GM21381 (cell line): Measurements from ENCODE around the gene CUL4A.
"Not testable (repeated sequence)": the region's sequence is repeated elsewhere in the genome, so short reads cannot be mapped to it uniquely, and the experiment has no call there.

ENCODE experiments used
- ATAC-seq: cut with Tn5 transposase; IDR thresholded peaks from one replicate; pipeline ENCODE4 v1.9.1; 2021; ENCODE audit warnings: mild to moderate bottlenecking, moderate library complexity; ENCODE audit not compliant: unreplicated experiment

CUL4A gene

DNA sequence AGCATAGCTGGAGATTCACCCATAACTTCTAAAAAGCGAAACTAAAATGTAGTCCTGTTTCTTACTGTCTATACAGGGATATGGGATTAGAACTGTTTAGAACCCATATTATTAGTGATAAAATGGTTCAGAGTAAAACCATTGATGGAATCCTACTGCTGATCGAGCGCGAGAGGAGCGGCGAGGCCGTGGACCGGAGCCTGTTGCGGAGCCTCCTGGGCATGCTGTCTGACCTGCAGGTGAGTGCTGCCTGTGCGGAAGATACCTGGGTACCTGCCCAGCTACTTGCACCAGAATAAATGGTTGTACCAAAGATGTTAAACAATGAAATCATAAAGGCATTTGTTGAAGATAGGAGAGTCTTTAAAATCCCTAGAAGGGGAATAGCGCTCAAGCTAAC lies 23.7 kb downstream of the CUL4A start:
- ATAC-seq: no peak

DNA sequence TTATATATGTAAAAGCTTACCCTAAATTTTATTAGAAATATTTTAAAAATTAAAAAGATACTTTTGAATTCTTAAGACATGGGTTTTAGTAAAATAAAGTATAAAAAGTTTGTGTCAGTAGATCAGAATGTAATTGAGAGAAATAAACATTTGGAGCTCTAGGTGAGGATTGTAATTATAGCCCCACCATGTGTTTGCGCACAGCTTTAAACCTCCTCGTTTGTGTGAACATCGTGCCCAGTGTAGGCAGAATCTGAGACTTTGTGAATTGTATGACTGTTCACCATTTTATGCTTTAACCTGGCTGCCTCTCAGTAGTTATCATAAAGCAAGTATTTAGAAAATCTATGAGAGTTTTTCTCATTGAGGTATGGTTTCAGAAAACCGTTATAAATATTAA lies 29.1 kb downstream of the CUL4A start:
- ATAC-seq: no peak

DNA sequence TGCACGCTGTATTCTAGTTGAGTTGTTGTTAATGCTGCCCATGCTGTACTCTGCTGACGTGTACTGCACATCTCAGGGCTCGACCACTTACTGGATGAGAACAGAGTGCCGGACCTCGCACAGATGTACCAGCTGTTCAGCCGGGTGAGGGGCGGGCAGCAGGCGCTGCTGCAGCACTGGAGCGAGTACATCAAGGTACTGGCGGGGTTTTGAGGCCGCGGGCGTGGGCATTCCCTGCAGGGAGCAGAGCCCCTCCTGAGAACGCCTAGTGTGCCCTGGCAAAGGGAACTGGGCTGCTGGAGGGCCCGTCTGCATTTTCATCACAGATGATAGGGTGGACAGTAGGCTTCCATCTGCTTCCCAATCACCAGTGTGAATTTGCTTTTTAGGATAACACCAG lies 29.9 kb downstream of the CUL4A start:
- no peak for ATAC-seq

DNA sequence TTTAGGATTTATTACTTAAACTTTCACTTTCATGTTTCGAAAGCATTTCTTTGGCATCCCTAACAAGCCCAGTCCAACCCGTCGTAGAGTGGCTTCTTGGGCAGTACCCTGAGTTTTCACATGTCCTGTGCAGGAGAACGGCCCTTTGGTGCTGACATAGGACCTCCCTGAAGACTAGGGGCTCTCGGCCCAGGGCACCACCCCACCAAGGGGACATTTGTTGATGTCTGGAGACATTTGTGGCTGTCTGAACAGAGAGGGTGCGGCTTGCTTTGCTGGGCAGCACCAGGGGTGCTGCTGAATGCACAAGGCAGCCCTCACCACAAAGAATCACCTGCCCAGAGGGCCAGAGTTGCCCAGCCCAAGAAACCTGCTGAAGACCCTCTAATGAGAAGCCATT lies 30.6 kb downstream of the CUL4A start:
- no peak for ATAC-seq

DNA sequence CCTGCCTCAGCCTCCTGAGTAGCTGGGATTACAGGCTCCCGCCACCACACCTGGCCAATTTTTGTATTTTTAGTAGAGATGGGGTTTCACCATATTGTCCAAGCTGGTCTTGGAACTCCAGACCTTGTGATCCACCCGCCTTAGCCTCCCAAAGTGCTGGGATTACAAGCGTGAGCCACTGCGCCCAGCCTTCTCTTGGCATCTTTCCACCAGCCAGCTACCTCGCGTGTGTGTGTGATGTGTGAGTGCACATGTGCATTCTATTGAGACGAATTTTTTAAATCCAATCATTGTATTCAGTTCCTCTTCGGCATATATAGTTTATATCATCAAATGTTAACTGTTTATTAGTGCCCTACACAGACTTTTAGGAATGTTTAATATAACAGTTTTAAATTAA lies 32.2 kb downstream of the CUL4A start:
- not testable (repeated sequence) for ATAC-seq

DNA sequence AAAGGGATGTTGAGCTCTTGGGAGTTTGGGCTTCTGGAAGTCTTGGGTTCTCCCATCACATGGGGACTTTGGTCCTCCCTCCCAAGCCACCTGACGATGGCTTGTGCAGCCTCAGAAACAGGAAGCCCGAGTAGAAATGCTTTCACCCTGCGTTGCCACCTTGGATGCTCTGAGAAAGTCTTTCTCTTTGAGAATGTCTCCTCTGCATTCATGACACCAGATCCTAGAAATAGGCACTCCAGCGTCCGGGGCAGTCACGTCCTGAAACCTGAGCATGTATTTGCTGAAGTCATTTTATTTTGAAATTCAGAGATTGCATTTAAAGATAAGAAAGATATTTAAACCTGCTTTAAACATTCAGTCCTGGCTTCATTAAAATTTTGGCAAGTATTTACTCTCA lies 34.4 kb downstream of the CUL4A start:
- no peak for ATAC-seq

DNA sequence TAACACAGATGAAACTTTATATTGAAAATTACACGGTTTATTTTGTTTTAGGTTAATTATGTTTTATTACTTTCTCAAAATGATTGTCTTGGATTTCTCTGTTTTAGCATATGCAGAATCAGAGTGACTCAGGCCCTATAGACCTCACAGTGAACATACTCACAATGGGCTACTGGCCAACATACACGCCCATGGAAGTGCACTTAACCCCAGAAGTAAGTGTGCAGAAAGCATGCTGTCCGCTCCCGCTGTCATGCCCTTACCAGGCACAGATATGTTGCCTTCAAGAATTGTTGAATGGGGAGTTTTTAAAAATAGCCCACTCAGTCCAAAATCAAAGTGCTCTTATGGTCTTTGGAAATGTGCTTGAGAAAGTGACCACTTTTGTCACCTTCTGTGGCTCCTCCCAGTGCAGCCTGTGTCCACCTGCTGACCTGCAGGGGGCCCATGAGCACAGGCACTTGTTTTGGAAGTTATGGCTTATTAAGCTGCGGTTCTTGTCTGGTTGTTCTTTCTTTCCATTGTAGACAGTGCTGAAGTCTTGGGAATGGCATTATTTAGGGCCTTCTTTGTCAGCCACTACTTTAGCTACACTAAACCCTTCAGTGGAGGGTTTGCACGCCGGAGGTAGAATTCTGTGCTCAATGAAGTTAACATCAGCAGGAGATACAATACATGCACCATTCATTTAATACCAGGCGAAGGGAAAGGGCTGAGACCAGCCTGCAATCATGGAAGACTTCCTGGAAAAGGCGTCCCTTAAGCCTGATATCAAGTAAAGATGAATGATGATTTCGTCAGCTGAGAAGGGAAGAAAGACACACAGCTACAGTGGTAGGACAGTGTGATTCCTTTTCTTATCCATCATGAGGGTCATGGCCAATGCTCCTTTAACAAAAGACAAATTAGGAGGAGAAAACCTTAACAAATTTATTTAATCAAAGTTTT lies 36.7 kb downstream of the CUL4A start:
- no peak for ATAC-seq

DNA sequence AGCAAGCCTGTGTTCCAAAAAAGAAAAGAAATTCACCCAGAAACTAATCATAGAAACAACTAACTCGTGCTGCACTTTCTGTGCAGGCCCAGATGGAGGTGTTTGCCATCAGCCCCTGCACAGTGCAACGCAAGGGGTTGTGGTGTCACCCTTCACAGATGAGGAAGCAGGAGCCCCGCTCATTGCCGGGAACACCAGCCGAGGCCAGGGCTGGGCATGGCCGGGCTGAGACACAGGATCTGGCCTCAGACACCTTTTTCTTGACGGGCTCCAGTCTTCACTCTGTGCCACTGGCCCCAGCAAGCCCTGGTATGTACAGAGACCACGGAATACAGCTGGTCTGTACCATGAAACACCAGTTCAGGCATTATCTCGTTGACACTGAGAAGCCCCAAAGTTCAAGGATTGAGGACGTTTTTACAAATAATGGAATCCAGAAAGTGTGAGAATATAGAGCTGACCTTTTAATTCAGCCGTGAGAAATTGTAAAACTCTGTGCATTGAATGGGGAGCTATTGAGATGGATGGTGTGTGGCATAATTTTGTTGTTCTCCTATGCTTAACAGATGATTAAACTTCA lies 43.2 kb downstream of the CUL4A start:
- no peak for ATAC-seq

DNA sequence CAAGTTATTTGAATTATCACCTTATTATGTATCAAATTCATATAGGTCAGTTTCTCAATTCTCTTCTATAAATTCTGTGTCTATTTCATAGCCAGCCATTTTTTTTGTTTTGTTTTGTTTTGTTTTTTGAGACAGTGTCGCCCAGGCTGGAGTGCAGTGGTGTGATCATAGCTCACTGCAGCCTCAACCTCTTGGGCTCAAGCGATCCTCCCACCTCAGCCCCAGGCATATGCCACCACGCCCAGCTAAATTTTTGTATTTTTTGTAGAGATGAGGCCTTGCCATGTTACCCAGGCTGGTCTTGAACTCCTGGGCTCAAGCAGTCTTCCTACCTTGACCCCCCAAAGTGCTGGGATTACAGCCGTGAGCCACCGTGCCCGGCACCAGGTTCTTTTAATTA lies 48.5 kb downstream of the CUL4A start:
- not testable (repeated sequence) for ATAC-seq

DNA sequence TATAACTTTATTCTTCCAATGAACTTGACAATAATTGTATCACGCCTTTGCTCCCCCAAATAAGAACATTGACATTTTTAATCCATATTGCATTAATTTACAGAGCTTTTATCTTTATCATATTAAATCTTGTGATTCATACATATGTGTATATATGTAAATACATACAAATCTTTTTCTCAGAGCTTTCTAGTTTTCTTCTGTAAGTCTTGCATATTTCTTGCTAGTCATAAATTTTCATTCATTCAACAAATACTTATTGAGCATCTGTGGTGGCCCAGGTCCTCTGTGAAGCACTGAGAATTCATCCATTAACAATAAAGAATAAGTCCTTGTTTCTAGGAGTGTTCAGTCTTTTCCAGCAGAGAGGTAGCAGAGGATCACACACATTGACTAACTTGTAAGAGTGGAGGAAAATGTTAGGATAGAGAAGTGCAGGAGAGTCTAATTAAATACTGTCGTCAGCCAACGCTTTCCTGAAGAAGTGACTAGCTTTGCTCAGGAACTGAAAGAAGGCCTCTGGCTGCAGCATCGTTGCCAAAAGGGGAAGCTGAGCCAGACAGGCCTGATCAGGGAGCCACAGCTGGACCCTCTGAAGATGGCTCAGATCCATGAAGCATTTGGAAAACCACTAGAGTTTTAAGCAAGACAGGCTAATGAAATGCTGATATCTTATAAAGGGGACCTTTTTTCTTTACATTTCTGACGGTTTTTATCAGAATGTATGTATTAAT lies 49.1 kb downstream of the CUL4A start:
- no peak for ATAC-seq

DNA sequence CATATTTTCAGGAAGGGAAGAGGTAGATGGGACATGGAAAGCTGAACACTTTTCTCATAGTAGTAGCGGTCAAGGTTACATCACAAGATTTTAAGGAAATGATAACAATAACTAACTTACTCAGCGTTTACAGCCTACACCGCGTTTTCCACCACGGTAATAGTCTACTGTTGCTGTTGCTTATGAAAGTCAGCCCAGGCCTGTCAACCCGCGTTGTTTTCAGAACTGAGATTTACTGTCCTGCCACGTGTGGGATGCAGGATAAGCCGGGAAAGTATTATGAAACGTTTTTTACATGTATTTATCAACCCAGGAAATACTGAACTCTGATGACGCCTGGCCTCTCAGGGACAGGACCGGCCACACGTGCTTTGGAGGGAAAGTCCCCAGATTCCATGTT lies 51.6 kb downstream of the CUL4A start:
- no peak for ATAC-seq

DNA sequence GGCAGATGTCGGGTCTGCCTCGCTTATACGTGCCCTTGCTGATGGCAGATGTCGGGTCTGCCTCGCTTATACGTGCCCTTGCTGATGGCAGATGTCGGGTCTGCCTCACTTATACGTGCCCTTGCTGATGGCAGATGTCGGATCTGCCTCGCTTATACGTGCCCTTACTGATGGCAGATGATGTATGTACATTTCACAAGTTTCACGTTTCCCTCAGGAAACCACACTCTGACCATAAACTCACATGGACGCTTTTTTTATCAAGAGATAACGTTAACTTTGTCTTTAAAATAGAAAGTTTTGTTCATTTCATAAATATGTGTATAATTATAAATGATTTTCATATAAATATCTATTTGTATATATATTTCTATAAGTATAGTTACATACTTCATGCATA lies 53.6 kb downstream of the CUL4A start:
- not testable (repeated sequence) for ATAC-seq

DNA sequence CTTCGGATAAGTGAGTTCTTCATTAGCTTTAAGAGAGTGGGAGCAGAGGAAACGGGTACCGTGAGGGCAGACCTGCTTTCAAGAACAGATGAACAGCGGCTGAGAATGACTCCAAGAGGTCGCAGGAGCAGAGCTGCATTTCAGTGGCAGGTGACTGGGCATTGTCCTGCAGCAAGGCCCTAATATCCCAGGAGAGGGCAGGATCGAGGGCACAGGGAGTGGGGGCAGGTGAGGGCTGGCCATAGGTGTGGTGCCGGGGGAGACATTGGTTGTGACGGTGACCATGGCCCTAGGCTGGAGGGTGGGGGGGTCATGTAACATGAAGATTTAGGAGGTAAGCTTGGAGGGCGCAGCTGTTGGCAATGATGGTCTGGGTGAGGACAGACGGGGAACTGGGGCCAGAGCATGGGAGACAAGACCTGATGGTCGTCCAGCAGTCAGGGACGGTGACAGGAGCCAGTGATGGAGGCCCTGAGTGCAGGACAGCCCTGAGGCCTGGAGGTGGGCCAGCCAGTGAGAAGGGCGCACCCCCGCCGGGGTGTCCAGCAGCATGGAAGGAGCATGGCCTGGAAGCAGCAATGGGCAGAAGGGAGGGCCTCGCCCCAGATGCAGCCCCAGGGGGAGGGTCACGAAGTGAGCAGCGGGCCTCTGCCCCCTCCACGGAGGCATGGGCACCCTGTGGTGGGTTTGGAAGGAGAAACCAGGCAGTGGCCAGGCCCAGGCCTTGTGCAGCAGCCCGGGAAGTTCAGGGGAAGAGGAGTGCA lies 58.4 kb downstream of the CUL4A start:
- no peak for ATAC-seq

DNA sequence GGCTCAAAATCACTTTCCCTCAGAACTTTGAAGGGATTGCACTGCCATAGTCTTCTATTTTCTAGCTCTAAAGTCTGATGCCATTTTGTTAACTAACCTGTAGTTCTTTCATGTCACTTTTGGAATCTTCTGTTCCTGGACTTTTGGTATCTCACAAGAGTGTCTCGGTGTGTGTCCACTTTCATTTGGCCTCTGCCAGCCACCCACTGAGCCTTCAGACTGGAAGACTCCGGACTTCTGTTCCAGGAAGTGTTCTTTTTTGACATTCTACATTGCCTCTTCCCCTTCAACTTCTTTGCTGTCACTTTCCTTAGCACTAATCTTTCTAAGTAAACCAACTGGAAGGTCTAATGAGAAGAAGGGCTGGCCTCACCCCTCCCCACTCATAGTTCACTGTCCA lies 62.6 kb downstream of the CUL4A start:
- ATAC-seq: no peak

DNA sequence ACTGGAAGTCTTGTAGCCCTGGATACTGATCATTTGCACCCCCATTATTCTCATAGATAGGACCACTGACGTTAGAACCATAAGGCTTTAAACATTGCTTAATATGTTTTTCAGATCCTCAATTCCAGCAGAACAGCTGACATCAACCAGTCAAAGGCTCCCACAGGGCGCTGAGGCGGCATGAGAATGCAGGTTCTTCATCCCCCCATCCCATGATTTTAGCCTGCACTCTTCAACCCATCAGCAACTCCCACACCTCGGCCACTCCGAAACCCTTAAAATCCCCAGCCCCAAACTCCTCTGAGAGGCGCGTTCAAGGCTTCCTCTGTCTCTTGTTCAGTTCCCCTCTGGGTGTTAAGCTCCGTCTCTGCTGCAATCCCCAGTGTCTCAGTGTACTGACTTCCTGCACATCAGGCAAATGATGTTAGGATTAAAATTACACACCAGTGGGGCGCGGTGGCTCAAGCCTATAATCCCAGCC lies 63.3 kb downstream of the CUL4A start:
- no peak for ATAC-seq

DNA sequence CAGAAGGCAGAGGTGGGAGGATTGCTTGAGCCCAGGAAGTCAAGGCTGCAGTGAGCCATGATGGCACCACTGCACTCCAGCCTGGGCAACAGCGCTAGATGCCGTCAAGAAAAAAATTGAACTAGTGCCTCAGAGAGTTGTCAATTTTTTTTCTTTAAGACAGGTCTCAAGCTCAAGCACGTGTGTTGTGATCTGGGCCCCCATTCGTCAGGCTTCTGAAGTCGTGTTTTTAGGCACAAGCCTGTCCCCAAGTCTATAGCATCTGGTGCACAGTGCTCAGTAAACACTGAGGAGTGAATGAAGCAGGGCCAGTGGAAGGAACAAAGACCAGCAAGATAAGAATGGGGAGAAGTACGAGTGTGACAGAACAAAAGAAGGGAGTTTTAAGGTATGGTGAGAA lies 63.9 kb downstream of the CUL4A start:
- no peak for ATAC-seq

DNA sequence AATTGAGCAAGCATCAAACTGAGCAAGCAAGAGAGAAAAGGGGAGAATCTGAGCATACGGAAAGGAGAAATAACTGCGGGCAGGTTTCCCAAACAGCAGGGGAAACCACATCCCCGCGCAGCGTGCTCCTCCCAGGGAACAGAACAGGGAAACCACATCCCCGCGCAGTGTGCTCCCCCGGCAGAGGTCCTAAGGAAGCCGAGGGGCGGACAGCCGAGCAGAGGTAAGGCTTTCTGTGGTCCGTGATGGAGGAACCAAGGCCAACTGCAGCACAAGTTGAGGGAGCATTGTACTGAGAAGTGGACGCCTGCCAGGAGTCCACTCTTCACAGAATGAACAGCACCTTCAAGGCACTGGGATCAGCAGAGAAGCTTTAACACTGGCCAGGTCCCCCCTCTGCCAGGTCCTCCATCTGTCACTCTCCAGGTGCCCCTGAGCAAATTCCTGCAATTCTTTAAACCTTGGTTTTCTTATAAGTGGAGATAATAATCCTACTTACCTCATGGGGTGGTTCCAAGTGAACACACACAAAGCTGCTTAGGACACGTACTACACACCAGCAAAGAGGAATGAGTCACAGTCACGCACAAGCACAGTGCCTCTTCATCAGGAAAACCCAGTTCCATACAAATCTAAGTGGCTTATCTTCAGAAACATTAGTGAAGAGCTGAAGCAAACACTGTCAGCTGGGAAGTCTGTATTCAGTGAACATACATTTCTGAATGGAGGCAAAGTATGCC lies 64.6 kb downstream of the CUL4A start:
- ATAC-seq: no peak

DNA sequence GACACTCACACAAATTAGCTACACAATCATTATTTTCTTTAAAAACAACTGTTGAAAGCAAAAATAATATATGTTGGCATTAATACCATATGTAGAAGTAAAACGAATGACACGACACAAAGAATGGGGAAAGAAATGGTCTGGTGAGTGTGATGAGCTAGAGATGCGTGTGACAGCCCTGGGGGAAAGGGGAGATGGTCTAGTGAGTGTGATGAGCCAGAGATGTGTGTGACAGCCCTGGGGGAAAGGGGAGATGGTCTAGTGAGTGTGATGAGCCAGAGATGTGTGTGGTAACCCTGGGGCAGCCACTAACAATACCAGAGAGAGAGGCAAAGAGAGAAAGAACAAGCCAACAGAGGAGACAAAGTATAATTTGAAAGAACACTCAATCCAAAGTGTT lies 65.3 kb downstream of the CUL4A start:
- no peak for ATAC-seq

DNA sequence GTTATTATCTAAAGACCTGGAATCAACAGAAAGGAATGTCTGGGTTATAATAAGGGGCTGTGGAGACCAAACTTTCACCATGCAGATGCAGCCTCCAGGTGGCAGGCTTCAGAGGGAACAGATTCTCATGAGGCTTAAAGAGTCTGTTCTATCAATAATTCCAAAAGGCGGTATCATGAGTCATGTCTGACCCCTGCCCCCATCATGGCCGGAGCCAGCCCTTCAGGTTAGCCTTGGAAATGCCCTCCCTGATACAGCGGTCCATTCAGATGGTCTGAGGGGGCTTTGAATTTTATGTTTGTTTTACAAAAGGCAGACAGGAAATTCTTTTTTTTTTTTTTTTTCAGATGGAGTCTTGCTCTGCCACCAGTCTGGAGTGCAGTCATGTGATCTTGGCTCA lies 66.0 kb downstream of the CUL4A start:
- no peak for ATAC-seq

DNA sequence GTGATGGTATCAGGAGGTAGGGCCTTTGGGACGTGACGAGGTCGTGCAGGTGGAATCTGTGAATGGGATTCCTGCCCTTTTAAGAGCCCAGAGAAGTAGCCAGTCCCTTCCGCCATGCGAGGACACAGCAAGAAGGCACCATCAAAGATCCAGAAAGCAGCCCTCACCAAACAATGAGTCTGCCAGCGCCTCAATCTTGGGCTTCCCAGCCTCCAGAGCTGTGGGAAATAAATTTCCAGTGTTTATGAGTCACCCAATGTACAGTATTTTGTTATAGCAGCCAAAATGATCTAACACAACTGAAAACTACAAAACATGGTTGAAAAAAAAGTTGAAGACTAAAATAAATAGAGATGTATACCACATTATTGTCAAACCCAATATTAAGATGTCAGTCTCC lies 70.7 kb downstream of the CUL4A start:
- no peak for ATAC-seq
